Measurements from ENCODE around the gene KRT33A.

The KRT33A gene

DNA sequence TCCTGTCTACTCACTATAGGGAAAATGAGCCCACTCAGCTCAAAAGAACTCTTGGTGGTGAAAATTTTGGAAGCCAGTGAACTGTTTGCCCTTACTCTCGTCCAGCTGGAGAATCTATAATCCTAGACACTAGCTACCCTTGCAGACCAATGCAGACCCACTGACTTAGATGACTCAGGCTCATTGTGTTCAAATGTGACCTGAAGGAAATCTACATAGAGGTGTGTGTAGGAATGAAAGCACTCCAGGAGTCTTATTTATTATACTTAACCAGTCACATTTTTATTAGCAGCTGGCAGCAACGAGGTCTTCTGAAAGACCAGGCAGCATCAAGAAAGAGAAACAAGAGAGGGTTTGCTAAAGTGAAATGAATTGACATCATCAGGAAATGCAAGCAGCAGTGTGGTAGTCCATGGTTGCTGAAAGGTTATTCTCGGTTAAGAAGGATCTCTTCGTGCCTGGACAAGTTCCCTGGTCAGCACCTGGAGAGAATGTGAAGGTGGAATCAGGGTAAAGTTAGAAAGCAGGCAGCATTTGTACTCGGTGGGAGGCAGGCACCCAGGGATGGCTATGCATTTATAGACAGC is 49.3 kb downstream of the KRT33A start:
- no peak for FAIRE-seq

DNA sequence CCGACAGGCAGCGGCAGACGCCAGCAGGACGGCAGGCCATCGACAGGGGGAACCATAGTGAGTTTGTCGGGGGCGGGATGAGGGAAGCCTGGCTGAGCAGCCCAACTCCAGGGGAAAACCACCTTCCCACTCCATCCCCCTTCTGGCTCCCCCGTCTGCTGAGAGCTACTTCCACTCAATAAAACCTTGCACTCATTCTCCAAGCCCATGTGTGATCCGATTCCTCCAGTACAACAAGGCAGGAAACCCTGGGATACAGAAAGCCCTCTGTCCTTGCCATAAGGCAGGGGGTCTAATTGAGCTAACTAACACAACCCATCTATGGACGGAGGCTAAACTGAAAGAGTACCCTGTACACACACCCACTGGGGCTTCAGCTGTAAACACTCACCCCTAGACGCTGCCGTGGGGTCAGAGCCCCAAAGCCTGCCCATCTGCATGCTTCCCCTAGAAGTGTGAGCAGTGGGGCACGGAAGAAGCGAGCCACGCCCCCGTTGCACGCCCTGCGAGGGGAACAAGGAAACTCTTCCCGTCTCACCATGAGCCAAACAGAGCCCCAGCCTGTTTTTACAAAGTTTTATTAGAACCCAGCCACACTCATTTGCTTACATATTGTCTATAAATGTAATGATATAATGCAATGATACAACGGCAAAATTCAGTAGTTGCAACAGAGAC is 52.0 kb downstream of the KRT33A start:
- no peak for FAIRE-seq

DNA sequence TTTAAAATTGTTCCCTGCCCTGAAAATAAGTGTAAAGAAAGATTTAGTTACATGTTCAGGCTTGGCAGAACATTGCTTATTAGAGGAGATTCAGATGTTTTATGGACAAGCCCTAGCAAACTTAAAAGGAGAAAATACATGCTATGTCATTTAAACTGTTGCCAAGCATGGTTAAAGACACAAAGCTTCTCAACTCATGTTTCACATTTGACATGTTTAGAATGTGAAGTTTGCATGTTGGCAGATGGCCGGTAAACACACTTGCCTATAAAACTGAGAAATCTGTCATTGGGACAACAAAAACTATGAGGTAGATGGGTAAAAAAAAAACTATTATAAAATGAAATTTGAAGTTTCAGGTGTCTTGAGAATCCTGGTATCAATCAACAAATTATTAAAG is 53.8 kb downstream of the KRT33A start:
- no peak for FAIRE-seq
